Measurements from ENCODE around the gene COL21A1. TPM values are rescaled to one million over a fixed set of nuclear protein-coding genes. Genes with fewer than 3 reads are reported as not detected.

COL21A1 gene
- total and polyA plus RNA-seq, 2 of the 4 experiments (the other 2 are of a cell fraction) = 0.05 TPM; not detected in 1

GRCh38 chr6:56232436-56232835 is 14.9 kb downstream of the COL21A1 start:
- Histone ChIP-seq H2AFZ (replicated peaks; ENCODE audit: low read length, poor library complexity) (no peak overlapping the region), H3K36me3 (ENCODE audit: control insufficient read depth, insufficient read depth, low read length) (no peaks in the 10 kb centered on the region), H2BK120ac (ENCODE audit: low read depth, low read length) (no peak overlapping the region), H2AK5ac (ENCODE audit: low read depth, low read length) (no peak overlapping the region), H3K79me1 (ENCODE audit: low read depth in 1 of 2, low read length in 2 of 2) (no peaks in the 10 kb centered on the region), H2AK9ac (replicated peaks; ENCODE audit: low read depth, low read length, poor library complexity) (no peak overlapping the region), H3K56ac (ENCODE audit: extremely low read depth, insufficient read depth, low read length) (no peak overlapping the region), H3K4me1 (ENCODE audit: control insufficient read depth, insufficient read depth, low read length) (no peaks in the 10 kb centered on the region), H3K23ac (ENCODE audit: low read depth, low read length) (no peak overlapping the region), H4K5ac (ENCODE audit: low read depth, low read length) (no peak overlapping the region), H2BK20ac (ENCODE audit: low read depth, low read length) (no peak overlapping the region), H4K20me1 (ENCODE audit: insufficient read depth, low read length) (no peaks in the 10 kb centered on the region), H3K14ac (replicated peaks; ENCODE audit: low read depth, low read length) (no peak overlapping the region), H4K91ac (ENCODE audit: insufficient read depth, low read depth, low read length) (no peak overlapping the region), H2BK5ac (ENCODE audit: low read depth, low read length, poor library complexity, severe bottlenecking) (no peak overlapping the region), H3K27me3 (ENCODE audit: control insufficient read depth, insufficient read depth, low read length) (no peaks in the 10 kb centered on the region), H3K9me3 (ENCODE audit: control insufficient read depth, insufficient read depth, low read length) (no peaks in the 10 kb centered on the region), H3K9me1 (ENCODE audit: insufficient read depth, low read length) (no peaks in the 10 kb centered on the region), H3K18ac (ENCODE audit: low read depth, low read length) (no peak overlapping the region), H4K8ac (ENCODE audit: low read depth in 2 of 2, low read length in 2 of 2) (no peak overlapping the region), H3K4ac (ENCODE audit: low read depth, low read length) (no peak overlapping the region), H3K27ac (ENCODE audit: insufficient read depth, low read length) (no peak overlapping the region), H3K4me3 (ENCODE audit: insufficient read depth, low read depth, low read length) (no peak overlapping the region), H3K9ac (ENCODE audit: low read depth, low read length) (no peak overlapping the region), H3K4me2 (ENCODE audit: low read depth, low read length) (no peak overlapping the region), H2BK15ac (ENCODE audit: low read depth, low read length) (no peak overlapping the region)
- no TSS peak for BruUV-seq (replicated peaks)
- in situ Hi-C loops (cut with MboI; ENCODE audit: low sequenced_read_pairs) = no loop called here
- ATAC-seq (ENCODE audit: low read depth) (no peak), DNase-seq (no peak)
- TF ChIP-seq MXI1 (IDR thresholded peaks at IDR 0.05; ENCODE audit: borderline replicate concordance, low read depth, low read length) (no peak), FOS (IDR thresholded peaks at IDR 0.05; ENCODE audit: low read depth, low read length) (no peak), NFE2L2 (IDR thresholded peaks at IDR 0.05; ENCODE audit: low read depth, low read length) (no peak), CHD1 (IDR thresholded peaks at IDR 0.05; ENCODE audit: low read depth, low read length) (no peak), RFX5 (IDR thresholded peaks at IDR 0.05; ENCODE audit: low read depth, low read length) (no peak)
- TF ChIP-seq, protein P1, sequence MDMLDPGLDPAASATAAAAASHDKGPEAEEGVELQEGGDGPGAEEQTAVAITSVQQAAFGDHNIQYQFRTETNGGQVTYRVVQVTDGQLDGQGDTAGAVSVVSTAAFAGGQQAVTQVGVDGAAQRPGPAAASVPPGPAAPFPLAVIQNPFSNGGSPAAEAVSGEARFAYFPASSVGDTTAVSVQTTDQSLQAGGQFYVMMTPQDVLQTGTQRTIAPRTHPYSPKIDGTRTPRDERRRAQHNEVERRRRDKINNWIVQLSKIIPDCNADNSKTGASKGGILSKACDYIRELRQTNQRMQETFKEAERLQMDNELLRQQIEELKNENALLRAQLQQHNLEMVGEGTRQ (IDR thresholded peaks at IDR 0.05; ENCODE audit: low read depth, low read length) = no peak
- ChIA-PET POLR2A (ENCODE audit: unreplicated experiment) (no interaction called here), CTCF (no interaction called here)
- WGBS, 2 experiments (ENCODE audit: extremely low coverage in 2 of 2, insufficient read length in 1 of 2) = no CpG with 5 or more reads among the region's 2 CpGs
- dilution Hi-C loops (cut with HindIII; ENCODE audit: low sequenced_read_pairs, unreplicated experiment) = no loop called here
- intact Hi-C loops (cut with micrococcal nuclease) = no loop called here

Data from IMR-90 (cell line).